ENCODE measurements around the gene OBP2B. TPM values are rescaled to one million over a fixed set of nuclear protein-coding genes. Genes with fewer than 3 reads are reported as not detected.

The OBP2B gene
- total and polyA plus RNA-seq, 10 of the 15 experiments (the other 5 are each of a cell fraction or from before 2014, with no cell fraction given): not detected

- TF ChIP-seq ZNF592 (IDR thresholded peaks at IDR 0.05) (no peak), CBX3 (IDR thresholded peaks at IDR 0.05; ENCODE audit: borderline replicate concordance, low read depth) (no peak)
These were observed 33.2 kb upstream of the OBP2B start (continued) for GRCh38 chr9:133242241-133242640.

GRCh38 chr9:133239533-133240090, 30.6 kb upstream of the OBP2B start:
- no peak for TF ChIP-seq MAX (IDR thresholded peaks at IDR 0.05; ENCODE audit: low read depth, low read length)
- TF ChIP-seq MTA2 (IDR thresholded peaks at IDR 0.05; ENCODE audit: low read depth): no peak
- TF ChIP-seq MYB (IDR thresholded peaks at IDR 0.05; ENCODE audit: borderline replicate concordance, low read depth, low read length): no peak
- TF ChIP-seq SUZ12 (IDR thresholded peaks at IDR 0.05; ENCODE audit: unreplicated experiment): no peak
- no peak for TF ChIP-seq SIN3A (IDR thresholded peaks at IDR 0.05; ENCODE audit: low read depth, low read length)
- 50% methylated on average over 18 of the region's 18 CpGs for WGBS (ENCODE audit: insufficient coverage, insufficient replicate concordance, low lambda C conversion rate, missing lambda C conversion rate)
- intact Hi-C loops (cut with micrococcal nuclease; ENCODE audit: unreplicated experiment) (no loop called here), in situ Hi-C loops (cut with MboI) (no loop called here)
- no TSS peak for BruUV-seq (replicated peaks)
- Histone ChIP-seq H2AFZ (ENCODE audit: control insufficient read depth, low read depth, low read length) (no peak overlapping the region), H3K27ac (ENCODE audit: control insufficient read depth, insufficient read depth) (no peak overlapping the region), H4K20me1 (ENCODE audit: control insufficient read depth, insufficient read depth) (no peaks in the 10 kb centered on the region), H3K4me1 (ENCODE audit: control insufficient read depth, insufficient read depth, low read length) (no peaks in the 10 kb centered on the region), H3K36me3 (ENCODE audit: control insufficient read depth in 2 of 2, insufficient read depth in 2 of 2, low read length in 1 of 2) (no peaks in the 10 kb centered on the region), H3K9me3 (replicated peaks; ENCODE audit: control insufficient read depth, insufficient read depth, low read length) (no peaks in the 10 kb centered on the region), H3K4me2 (ENCODE audit: control insufficient read depth, insufficient read depth) (no peak overlapping the region), H3K27me3 (replicated peaks in 1 of 2; ENCODE audit: control insufficient read depth in 2 of 2, insufficient read depth in 2 of 2, low read length in 1 of 2) (no peaks in the 10 kb centered on the region), H3K9ac (ENCODE audit: control insufficient read depth, insufficient read depth, low read length) (no peak overlapping the region), H3K79me2 (ENCODE audit: control insufficient read depth, insufficient read depth, low read length) (no peaks in the 10 kb centered on the region), H3K4me3 (no peak overlapping the region)
- DNase-seq (ENCODE audit: low read depth, low spot score): no peak
- no peak for ATAC-seq
- CTCF ChIA-PET: interaction anchor here (0.8 to 2.0 kb wide), 9 partner anchors 11 to 249 kb away, joined by 3 to 9 read pairs (median 3); no protein-coding TSS in a partner anchor
- SMC1A ChIA-PET (ENCODE audit: uncharacterized antibody, unreplicated experiment): interaction anchor here (0.5 kb wide), 1 partner anchor 533 kb away, joined by 3 read pairs; no protein-coding TSS in a partner anchor
- POLR2A ChIA-PET: interaction anchor here (0.6 kb wide), 1 partner anchor 37 kb away, joined by 8 read pairs; no protein-coding TSS in a partner anchor
- RAD21 ChIA-PET (ENCODE audit: unreplicated experiment): no interaction called here
- no peak for FAIRE-seq

Measured in GM12878 (cell line).